B cell (primary cell): ENCODE data around the gene CREBBP.

Source experiments
- CTCF ChIP-seq: fragments of 200-600 bp; IDR thresholded peaks from one replicate; pipeline ENCODE4 v1.8.0; 2022; ENCODE audit warnings: antibody characterized with exemption, mild to moderate bottlenecking
- EZH2 ChIP-seq: IDR thresholded peaks from 2 replicates; pipeline ENCODE4 v1.6.1; 2012; ENCODE audit warnings: borderline replicate concordance, low read depth, mild to moderate bottlenecking, moderate library complexity, low read length; ENCODE audit not compliant: insufficient read depth, poor library complexity, severe bottlenecking

- TF ChIP-seq CTCF (no peak), EZH2 (no peak)
These were observed 202.5 kb downstream of the CREBBP start for GRCh38 chr16:3677994-3678393.
